Sigmoid colon (tissue), 4 donors: ENCODE data around the gene ALDH1L1.

Experiments used
- EP300 ChIP-seq, 4 donors: sonication (generic); formaldehyde crosslinking; IDR thresholded peaks; one replicate each; pipeline ENCODE4 v1.6.1; 2017; ENCODE audit warnings: antibody characterized with exemption in 4 of 4
- TF ChIP-seq, protein P1 (sequence below), 4 experiments: fragments of 450-650 bp in 3 of 4; fragments of 200-600 bp in 1 of 4; IDR thresholded peaks; one replicate each; pipeline ENCODE4 v1.5.1; 2016 to 2019; ENCODE audit warnings: antibody characterized with exemption in 4 of 4, mild to moderate bottlenecking in 3 of 4, moderate library complexity in 2 of 4

DNA sequence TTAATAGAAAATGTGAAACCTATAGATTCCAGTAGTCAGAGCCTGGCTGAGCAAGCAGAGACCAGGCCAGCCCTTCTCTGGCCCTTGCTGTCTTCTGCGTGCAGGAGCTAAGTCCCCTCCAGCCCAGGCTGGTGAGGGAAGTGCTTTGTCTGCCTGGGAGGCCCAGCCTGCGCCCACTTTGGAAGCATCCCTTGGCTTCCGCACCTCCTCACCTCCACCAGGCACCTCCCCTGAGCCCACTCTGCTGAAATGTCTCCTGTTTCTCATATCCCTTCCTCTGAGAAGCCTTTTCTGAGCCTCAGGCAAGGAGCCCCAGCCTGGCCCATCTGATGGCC is 45.3 kb downstream of the ALDH1L1 start:
- TF ChIP-seq EP300 (IDR thresholded peaks at IDR 0.05) = no peak
- TF ChIP-seq, protein P1, sequence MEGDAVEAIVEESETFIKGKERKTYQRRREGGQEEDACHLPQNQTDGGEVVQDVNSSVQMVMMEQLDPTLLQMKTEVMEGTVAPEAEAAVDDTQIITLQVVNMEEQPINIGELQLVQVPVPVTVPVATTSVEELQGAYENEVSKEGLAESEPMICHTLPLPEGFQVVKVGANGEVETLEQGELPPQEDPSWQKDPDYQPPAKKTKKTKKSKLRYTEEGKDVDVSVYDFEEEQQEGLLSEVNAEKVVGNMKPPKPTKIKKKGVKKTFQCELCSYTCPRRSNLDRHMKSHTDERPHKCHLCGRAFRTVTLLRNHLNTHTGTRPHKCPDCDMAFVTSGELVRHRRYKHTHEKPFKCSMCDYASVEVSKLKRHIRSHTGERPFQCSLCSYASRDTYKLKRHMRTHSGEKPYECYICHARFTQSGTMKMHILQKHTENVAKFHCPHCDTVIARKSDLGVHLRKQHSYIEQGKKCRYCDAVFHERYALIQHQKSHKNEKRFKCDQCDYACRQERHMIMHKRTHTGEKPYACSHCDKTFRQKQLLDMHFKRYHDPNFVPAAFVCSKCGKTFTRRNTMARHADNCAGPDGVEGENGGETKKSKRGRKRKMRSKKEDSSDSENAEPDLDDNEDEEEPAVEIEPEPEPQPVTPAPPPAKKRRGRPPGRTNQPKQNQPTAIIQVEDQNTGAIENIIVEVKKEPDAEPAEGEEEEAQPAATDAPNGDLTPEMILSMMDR (IDR thresholded peaks at IDR 0.05) = no peak
